A549 (cell line): ENCODE data around the gene ADPRHL1.

Experiments
- BHLHE40 ChIP-seq: IDR thresholded peaks from 2 replicates; pipeline ENCODE4 v1.6.1; 2012; ENCODE audit warnings: low read depth, low read length, inconsistent platforms
- CBX8 ChIP-seq: fragments of 200-600 bp; sonication (generic); IDR thresholded peaks from 2 replicates; pipeline ENCODE4 v1.6.1; 2016
- HOXA7 ChIP-seq: fragments of 250-450 bp; sonication (Bioruptor Pico); IDR thresholded peaks from 2 replicates; pipeline ENCODE4 v1.5.0; 2020; ENCODE audit warnings: mild to moderate bottlenecking, moderate library complexity
- MAZ ChIP-seq: fragments of 150-350 bp; IDR thresholded peaks from 2 replicates; pipeline ENCODE4 v1.6.1; 2014; ENCODE audit warnings: antibody characterized with exemption, low read depth, low read length, borderline replicate concordance
- PHF8 ChIP-seq: fragments of 200-600 bp; sonication (generic); IDR thresholded peaks from 2 replicates; pipeline ENCODE4 v1.6.1; 2016; ENCODE audit warnings: low read depth, mild to moderate bottlenecking, antibody characterized with exemption, moderate library complexity, borderline replicate concordance
- POLR2AphosphoS2 ChIP-seq: conservative IDR thresholded peaks from 2 replicates; pipeline ENCODE4 v1.6.1; 2012; ENCODE audit warnings: low read length, improper control_type of control experiment, inconsistent platforms
- RAD21 ChIP-seq, 2 experiments: fragments of >200 bp in 1 of 2; sonication (Bioruptor Twin) in 1 of 2; formaldehyde crosslinking in 1 of 2; IDR thresholded peaks in 1 of 2; conservative IDR thresholded peaks in 1 of 2; 2 replicates in 1 of 2; 3 replicates in 1 of 2; pipeline ENCODE4 v1.6.1; 2012 to 2018; ENCODE audit warnings: inconsistent platforms in 1 of 2
- ZC3H11A ChIP-seq: fragments of 450-650 bp; IDR thresholded peaks from 2 replicates; pipeline ENCODE4 v1.6.1; 2014; ENCODE audit warnings: antibody characterized with exemption, mild to moderate bottlenecking
- TF ChIP-seq, protein P1 (sequence below): fragments of >200 bp; sonication (Bioruptor Twin); formaldehyde crosslinking; IDR thresholded peaks from 3 replicates; pipeline ENCODE4 v1.5.1; 2016
- TF ChIP-seq, protein P2 (sequence below): fragments of 200-600 bp; sonication (generic); IDR thresholded peaks from 2 replicates; pipeline ENCODE4 v1.6.1; 2016; ENCODE audit warnings: antibody characterized with exemption, mild to moderate bottlenecking, moderate library complexity
- TF ChIP-seq, protein P3 (sequence below): IDR thresholded peaks from 2 replicates; pipeline ENCODE4 v1.6.1; 2012
- TF ChIP-seq, protein P4 (sequence below): IDR thresholded peaks from 2 replicates; pipeline ENCODE4 v1.6.1; 2012

DNA sequence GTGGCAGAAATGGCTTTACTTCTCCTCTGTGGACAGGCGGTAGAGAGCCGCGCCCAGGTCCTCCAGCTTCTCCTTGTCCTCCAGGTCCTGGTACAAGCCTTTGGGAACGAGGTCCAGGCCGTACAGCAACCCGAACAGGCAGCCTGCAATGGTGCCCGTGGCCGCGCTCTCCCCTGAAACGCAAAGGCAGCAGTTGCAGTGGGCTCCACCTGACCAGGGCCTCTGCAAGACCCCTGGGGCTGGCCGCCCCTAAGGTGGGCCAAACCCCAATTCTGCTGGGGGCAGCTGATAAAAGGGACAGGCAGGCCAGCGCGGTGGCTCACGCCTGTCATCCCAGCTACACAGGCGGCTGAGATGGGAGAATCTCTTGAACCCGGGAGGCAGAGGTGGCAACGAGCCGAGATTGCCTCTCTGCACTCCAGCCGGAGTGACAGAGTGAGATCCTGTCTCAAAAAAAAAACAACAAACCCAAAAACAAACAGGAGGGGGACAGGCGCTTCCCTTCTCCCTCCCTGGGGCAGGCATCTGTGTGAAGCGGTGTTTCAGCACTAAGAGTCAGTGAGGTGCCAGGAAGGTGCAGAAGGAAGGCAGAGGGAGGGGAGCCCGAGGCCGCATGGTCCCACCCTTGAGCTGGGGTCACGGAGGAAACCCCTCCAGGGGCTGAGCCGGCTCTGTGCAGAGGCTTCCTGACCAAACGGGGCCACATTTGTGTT lies 30.3 kb downstream of the ADPRHL1 start:
- TF ChIP-seq, protein P1, sequence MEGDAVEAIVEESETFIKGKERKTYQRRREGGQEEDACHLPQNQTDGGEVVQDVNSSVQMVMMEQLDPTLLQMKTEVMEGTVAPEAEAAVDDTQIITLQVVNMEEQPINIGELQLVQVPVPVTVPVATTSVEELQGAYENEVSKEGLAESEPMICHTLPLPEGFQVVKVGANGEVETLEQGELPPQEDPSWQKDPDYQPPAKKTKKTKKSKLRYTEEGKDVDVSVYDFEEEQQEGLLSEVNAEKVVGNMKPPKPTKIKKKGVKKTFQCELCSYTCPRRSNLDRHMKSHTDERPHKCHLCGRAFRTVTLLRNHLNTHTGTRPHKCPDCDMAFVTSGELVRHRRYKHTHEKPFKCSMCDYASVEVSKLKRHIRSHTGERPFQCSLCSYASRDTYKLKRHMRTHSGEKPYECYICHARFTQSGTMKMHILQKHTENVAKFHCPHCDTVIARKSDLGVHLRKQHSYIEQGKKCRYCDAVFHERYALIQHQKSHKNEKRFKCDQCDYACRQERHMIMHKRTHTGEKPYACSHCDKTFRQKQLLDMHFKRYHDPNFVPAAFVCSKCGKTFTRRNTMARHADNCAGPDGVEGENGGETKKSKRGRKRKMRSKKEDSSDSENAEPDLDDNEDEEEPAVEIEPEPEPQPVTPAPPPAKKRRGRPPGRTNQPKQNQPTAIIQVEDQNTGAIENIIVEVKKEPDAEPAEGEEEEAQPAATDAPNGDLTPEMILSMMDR = no peak
- no peak for TF ChIP-seq POLR2AphosphoS2
- TF ChIP-seq CBX8 = no peak
- TF ChIP-seq RAD21 (conservative IDR thresholded peaks at IDR 0.05 in 1 of 2, IDR thresholded peaks at IDR 0.05 in 1 of 2) = no peak
- TF ChIP-seq, protein P2, sequence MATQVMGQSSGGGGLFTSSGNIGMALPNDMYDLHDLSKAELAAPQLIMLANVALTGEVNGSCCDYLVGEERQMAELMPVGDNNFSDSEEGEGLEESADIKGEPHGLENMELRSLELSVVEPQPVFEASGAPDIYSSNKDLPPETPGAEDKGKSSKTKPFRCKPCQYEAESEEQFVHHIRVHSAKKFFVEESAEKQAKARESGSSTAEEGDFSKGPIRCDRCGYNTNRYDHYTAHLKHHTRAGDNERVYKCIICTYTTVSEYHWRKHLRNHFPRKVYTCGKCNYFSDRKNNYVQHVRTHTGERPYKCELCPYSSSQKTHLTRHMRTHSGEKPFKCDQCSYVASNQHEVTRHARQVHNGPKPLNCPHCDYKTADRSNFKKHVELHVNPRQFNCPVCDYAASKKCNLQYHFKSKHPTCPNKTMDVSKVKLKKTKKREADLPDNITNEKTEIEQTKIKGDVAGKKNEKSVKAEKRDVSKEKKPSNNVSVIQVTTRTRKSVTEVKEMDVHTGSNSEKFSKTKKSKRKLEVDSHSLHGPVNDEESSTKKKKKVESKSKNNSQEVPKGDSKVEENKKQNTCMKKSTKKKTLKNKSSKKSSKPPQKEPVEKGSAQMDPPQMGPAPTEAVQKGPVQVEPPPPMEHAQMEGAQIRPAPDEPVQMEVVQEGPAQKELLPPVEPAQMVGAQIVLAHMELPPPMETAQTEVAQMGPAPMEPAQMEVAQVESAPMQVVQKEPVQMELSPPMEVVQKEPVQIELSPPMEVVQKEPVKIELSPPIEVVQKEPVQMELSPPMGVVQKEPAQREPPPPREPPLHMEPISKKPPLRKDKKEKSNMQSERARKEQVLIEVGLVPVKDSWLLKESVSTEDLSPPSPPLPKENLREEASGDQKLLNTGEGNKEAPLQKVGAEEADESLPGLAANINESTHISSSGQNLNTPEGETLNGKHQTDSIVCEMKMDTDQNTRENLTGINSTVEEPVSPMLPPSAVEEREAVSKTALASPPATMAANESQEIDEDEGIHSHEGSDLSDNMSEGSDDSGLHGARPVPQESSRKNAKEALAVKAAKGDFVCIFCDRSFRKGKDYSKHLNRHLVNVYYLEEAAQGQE = no peak
- no peak for TF ChIP-seq MAZ
- TF ChIP-seq, protein P3, sequence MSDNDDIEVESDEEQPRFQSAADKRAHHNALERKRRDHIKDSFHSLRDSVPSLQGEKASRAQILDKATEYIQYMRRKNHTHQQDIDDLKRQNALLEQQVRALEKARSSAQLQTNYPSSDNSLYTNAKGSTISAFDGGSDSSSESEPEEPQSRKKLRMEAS = no peak
- TF ChIP-seq BHLHE40 = no peak
- TF ChIP-seq, protein P4, sequence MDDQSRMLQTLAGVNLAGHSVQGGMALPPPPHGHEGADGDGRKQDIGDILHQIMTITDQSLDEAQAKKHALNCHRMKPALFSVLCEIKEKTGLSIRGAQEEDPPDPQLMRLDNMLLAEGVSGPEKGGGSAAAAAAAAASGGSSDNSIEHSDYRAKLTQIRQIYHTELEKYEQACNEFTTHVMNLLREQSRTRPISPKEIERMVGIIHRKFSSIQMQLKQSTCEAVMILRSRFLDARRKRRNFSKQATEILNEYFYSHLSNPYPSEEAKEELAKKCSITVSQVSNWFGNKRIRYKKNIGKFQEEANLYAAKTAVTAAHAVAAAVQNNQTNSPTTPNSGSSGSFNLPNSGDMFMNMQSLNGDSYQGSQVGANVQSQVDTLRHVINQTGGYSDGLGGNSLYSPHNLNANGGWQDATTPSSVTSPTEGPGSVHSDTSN = no peak
- no peak for TF ChIP-seq PHF8
- no peak for TF ChIP-seq ZC3H11A
- TF ChIP-seq HOXA7 (CRISPR knock-in tag) = no peak
